SU-DHL-6 (cell line): Measurements from ENCODE around the gene PPP2R2D.

Source experiments
- H2AFZ ChIP-seq: fragments of 200-600 bp; sonication (generic); 2 replicates; pipeline ENCODE4 v1.6.1; 2014; ENCODE audit warnings: low read depth, mild to moderate bottlenecking, moderate library complexity, mixed read lengths, antibody characterized with exemption, low read length; ENCODE audit not compliant: severe bottlenecking
- H3F3A ChIP-seq: fragments of 200-600 bp; shearing (Covaris generic); 2 replicates; pipeline ENCODE4 v1.6.0; 2016; ENCODE audit warnings: antibody characterized with exemption, mild to moderate bottlenecking; ENCODE audit not compliant: insufficient read depth
- H3K27ac ChIP-seq: fragments of 200-600 bp; sonication (generic); 2 replicates; pipeline ENCODE4 v1.5.1; 2016; ENCODE audit warnings: low read depth, mild to moderate bottlenecking, low read length, moderate library complexity, mixed read lengths
- H3K27me3 ChIP-seq: fragments of 200-600 bp; sonication (generic), shearing (Covaris generic); 2 replicates; pipeline ENCODE4 v1.6.0; 2014; ENCODE audit warnings: mild to moderate bottlenecking, low read length
- H3K36me3 ChIP-seq: fragments of 200-600 bp; sonication (generic); 2 replicates; pipeline ENCODE4 v1.6.1; 2014; ENCODE audit warnings: mild to moderate bottlenecking, low read length, mixed read lengths
- H3K4me2 ChIP-seq: fragments of 300-600, 200-600 bp; shearing (Covaris generic), sonication (generic); 2 replicates; pipeline ENCODE4 v1.6.0; 2014; ENCODE audit warnings: low read length, low read depth, mild to moderate bottlenecking; ENCODE audit not compliant: poor library complexity, severe bottlenecking
- H3K4me3 ChIP-seq: fragments of 200-600 bp; sonication (generic); 2 replicates; pipeline ENCODE4 v1.5.1; 2014; ENCODE audit warnings: antibody characterized with exemption, low read length, mild to moderate bottlenecking, mixed read lengths; ENCODE audit not compliant: insufficient read depth, poor library complexity, severe bottlenecking
- H3K79me2 ChIP-seq: fragments of 200-600 bp; sonication (generic); 2 replicates; pipeline ENCODE4 v1.6.1; 2014; ENCODE audit warnings: mild to moderate bottlenecking, low read length, moderate library complexity; ENCODE audit not compliant: insufficient read depth
- H3K9ac ChIP-seq: fragments of 200-600 bp; sonication (generic); 2 replicates; pipeline ENCODE4 v1.7.0; 2014; ENCODE audit warnings: mild to moderate bottlenecking, low read length
- H3K9me2 ChIP-seq: fragments of 200-600 bp; sonication (generic); replicated peaks from 2 replicates; pipeline ENCODE4 v1.6.1; 2014; ENCODE audit warnings: low read length; ENCODE audit not compliant: insufficient read depth
- H3K9me3 ChIP-seq: fragments of 200-600 bp; sonication (generic); 2 replicates; pipeline ENCODE4 v1.6.1; 2014; ENCODE audit warnings: low read length, mixed read lengths; ENCODE audit not compliant: insufficient read depth
- H4K20me1 ChIP-seq: fragments of 200-600 bp; sonication (generic); 2 replicates; pipeline ENCODE4 v1.6.1; 2014; ENCODE audit warnings: low read depth, mild to moderate bottlenecking, antibody characterized with exemption, low read length, moderate library complexity, mixed read lengths
- EZH2phosphoT487 ChIP-seq: fragments of 200-600 bp; sonication (generic), shearing (Covaris generic); conservative IDR thresholded peaks from 2 replicates; pipeline ENCODE4 v1.6.1; 2018; ENCODE audit warnings: mild to moderate bottlenecking, antibody characterized with exemption, low read length, moderate library complexity, mixed read lengths
- TF ChIP-seq, protein P1 (sequence below): fragments of 200-600 bp; sonication (generic); IDR thresholded peaks from one replicate; pipeline ENCODE4 v1.5.1; 2017; ENCODE audit warnings: antibody characterized with exemption, mild to moderate bottlenecking, low read length, moderate library complexity; ENCODE audit not compliant: insufficient read depth, poor library complexity, severe bottlenecking

Gene PPP2R2D

DNA sequence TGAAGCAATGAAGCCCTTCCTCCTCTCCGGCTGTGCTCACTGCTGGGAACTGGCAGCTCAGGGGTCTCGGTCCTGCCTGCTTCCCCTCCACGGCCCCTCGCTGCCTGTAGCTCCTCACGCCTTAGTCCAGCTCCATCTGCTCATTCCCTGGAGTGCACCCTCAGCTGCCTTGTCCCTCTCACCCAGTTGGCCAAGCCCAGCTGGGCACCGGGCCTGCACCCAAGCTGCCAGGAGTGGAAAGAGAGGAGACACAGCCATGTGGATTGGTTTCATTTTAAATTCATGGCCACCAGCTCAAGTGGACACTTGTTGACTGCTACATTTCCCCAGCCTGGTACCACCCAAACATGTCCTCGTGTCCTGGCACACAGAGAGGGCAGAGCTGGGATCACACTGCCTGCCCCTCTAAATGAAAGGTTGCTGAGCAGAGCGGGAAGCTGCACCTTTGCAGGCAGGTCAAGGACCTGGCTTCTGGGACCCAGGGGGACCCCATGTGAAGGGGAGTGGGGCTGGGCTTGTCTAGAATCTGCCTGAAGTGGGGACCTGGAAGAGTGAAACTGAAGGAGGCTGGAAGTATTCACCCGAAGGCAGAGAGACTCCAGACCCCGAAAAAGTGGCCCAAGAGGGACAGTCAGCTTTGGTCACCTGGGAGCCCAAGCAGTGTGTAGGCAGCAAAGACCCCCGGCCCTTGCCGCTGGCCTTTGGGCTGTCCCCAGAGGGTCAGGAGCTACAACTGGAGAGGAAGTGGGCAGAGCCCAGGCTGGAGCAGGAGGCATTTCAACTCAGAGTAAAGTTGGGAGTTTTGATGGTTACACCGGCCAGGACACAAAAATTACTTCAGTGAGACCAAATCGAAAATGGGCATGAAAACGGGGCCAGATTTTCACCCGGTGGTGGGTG is 95.9 kb downstream of the PPP2R2D start:
- TF ChIP-seq EZH2phosphoT487, result no peak
- TF ChIP-seq, protein P1, sequence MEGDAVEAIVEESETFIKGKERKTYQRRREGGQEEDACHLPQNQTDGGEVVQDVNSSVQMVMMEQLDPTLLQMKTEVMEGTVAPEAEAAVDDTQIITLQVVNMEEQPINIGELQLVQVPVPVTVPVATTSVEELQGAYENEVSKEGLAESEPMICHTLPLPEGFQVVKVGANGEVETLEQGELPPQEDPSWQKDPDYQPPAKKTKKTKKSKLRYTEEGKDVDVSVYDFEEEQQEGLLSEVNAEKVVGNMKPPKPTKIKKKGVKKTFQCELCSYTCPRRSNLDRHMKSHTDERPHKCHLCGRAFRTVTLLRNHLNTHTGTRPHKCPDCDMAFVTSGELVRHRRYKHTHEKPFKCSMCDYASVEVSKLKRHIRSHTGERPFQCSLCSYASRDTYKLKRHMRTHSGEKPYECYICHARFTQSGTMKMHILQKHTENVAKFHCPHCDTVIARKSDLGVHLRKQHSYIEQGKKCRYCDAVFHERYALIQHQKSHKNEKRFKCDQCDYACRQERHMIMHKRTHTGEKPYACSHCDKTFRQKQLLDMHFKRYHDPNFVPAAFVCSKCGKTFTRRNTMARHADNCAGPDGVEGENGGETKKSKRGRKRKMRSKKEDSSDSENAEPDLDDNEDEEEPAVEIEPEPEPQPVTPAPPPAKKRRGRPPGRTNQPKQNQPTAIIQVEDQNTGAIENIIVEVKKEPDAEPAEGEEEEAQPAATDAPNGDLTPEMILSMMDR, result no peak
- no peaks in the 10 kb centered on the region for H3F3A ChIP-seq
- H2AFZ ChIP-seq, result no peak overlapping the region

DNA sequence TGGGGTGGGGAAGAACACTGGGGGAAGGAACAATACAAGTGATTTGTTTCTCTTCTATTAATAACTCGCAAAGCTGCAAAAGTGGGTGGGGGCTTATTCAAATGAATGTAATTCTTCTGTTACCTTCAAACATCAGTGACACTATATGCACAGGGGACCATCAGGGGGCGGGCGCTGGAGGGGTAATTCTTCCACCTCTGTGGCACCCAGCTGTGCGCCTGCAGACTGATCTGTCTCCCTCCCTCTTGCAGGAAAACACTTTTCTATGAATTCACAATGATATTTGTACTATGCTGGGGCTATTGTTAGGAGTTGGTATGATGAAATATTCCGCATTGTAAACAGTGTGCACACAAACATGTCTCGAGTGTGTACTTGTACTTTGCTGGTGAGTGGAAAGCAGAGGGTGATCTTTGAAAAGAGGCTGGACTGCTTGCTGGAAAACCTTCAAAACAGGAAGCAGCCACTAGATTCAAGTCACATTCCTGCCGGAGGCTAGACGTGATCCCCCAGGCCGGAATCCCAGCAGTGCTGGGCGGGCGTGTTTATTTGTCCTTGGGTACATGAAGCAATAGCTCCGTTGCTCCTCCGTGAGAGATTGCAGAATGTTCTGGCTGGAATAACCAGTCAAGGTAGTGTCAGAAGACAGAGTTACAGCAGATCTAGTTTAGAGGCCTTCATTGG is 96.7 kb downstream of the PPP2R2D start:
- no peaks in the 10 kb centered on the region for H3K9me2 ChIP-seq
- H3K36me3 ChIP-seq, result no peaks in the 10 kb centered on the region
- no peaks in the 10 kb centered on the region for H4K20me1 ChIP-seq
- no peak overlapping the region for H3K27ac ChIP-seq
- no peaks in the 10 kb centered on the region for H3F3A ChIP-seq
- no peaks in the 10 kb centered on the region for H3K79me2 ChIP-seq
- H3K9me3 ChIP-seq, result no peaks in the 10 kb centered on the region
- TF ChIP-seq EZH2phosphoT487, result no peak
- TF ChIP-seq, protein P1, result no peak
- H2AFZ ChIP-seq, result no peak overlapping the region
- H3K4me2 ChIP-seq, result no peak overlapping the region
- no peak overlapping the region for H3K4me3 ChIP-seq
- H3K27me3 ChIP-seq, result no peaks in the 10 kb centered on the region
- H3K9ac ChIP-seq, result no peak overlapping the region

More for the DNA sequence above, 95.9 kb downstream of the PPP2R2D start:
- H3K9me2 ChIP-seq, result no peaks in the 10 kb centered on the region
- no peaks in the 10 kb centered on the region for H3K9me3 ChIP-seq
- no peaks in the 10 kb centered on the region for H3K27me3 ChIP-seq
- no peak overlapping the region for H3K4me3 ChIP-seq
- H3K27ac ChIP-seq, result no peak overlapping the region
- H3K79me2 ChIP-seq, result no peaks in the 10 kb centered on the region
- H3K9ac ChIP-seq, result no peak overlapping the region
- no peaks in the 10 kb centered on the region for H4K20me1 ChIP-seq
- no peak overlapping the region for H3K4me2 ChIP-seq
- no peaks in the 10 kb centered on the region for H3K36me3 ChIP-seq

DNA sequence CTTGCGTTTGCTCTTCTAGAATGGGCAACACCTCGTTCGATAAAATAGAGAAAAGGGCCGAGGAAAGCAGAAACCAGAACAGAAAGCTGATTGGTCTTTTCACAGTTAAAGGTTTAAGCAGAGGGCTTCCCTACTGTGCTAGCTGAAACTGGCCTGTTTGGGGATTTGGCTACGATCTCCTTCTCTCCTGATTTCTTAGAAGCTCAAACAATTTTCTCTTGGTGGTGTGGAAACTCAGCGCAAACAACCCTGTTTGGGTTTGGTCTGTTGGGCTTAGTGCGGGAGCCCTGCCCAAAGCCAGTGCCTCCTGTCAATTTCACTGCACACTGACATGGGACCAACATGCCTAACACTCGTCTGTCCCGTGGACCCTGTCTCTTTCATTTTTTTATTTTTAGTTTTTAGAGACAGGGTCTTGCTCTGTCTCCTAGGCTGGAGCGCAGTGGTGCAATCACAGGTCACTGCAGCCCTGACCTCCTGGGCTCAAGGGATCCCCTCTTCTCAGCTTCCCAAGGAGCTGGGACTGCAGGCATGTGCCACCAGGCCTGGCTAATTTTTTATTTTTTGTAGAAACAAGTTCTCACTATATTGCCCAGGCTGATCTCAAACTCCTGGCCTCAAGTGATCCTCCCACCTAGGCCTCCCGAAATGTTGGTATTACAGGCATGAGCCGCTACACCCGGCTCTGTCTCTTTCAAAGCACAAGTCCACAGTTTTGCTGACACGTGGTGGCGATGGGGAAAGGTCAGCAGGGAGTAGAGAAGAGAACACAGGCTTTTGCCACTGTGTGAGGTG is 97.4 kb downstream of the PPP2R2D start:
- Histone ChIP-seq H3K36me3 (no peaks in the 10 kb centered on the region), H4K20me1 (no peaks in the 10 kb centered on the region), H3K4me3 (no peak overlapping the region), H3K9me3 (no peaks in the 10 kb centered on the region), H3K9ac (no peak overlapping the region), H3K9me2 (no peaks in the 10 kb centered on the region), H3K4me2 (no peak overlapping the region), H3F3A (no peaks in the 10 kb centered on the region), H2AFZ (no peak overlapping the region), H3K27ac (no peak overlapping the region), H3K27me3 (no peaks in the 10 kb centered on the region; the same call in 1 of the 2 replicates), H3K79me2 (no peaks in the 10 kb centered on the region)
- no peak for TF ChIP-seq EZH2phosphoT487
- TF ChIP-seq, protein P1, result no peak
